OCI-LY7 (cell line): Measurements from ENCODE around the gene SIGLEC6. TPM values are rescaled to one million over a fixed set of nuclear protein-coding genes. Genes with fewer than 3 reads are reported as not detected.
A peak's percentile ranks its signal among the peaks of the same experiment; 100 is the strongest.

Source experiments
- BruUV-seq: library from RNA; stranded (reverse); fragments of 400-500 nt; replicated peaks from 2 replicates; lab custom pipeline; 2021; lab: Mats Ljungman, UMichigan
- CTCF ChIA-PET: fragments of 300-600 bp; sonication (Branson Sonifier 250); formaldehyde crosslinking; loops from one replicate; lab custom pipeline; 2022; ENCODE audit warnings: antibody characterized with exemption; ENCODE audit not compliant: unreplicated experiment; lab: Charles Lee
- POLR2A ChIA-PET: fragments of 300-600 bp; sonication (Branson Sonifier 250); formaldehyde crosslinking; loops from one replicate; lab custom pipeline; 2022; ENCODE audit warnings: antibody characterized with exemption; lab: Charles Lee
- DNase-seq: peaks from one replicate; pipeline ENCODE4 v3.0.0-alpha.2; 2015; ENCODE audit warnings: low spot score
- H2AFZ ChIP-seq: fragments of 200-600 bp; sonication (generic), shearing (Covaris generic); 2 replicates; pipeline ENCODE4 v1.6.1; 2014; ENCODE audit warnings: mild to moderate bottlenecking, antibody characterized with exemption, low read length, moderate library complexity
- H3K27ac ChIP-seq: fragments of 200-600 bp; sonication (generic); 2 replicates; pipeline ENCODE4 v1.5.1; 2014; ENCODE audit warnings: mixed run types, low read depth, mild to moderate bottlenecking, moderate library complexity, low read length, inconsistent platforms; ENCODE audit not compliant: poor library complexity, severe bottlenecking
- H3K36me3 ChIP-seq: fragments of 200-600 bp; sonication (generic); 2 replicates; pipeline ENCODE4 v1.6.1; 2014; ENCODE audit warnings: mild to moderate bottlenecking, antibody characterized with exemption, low read length, moderate library complexity, mixed read lengths; ENCODE audit not compliant: insufficient read depth
- H3K4me1 ChIP-seq: fragments of 200-600 bp; sonication (generic); 2 replicates; pipeline ENCODE4 v1.5.1; 2014; ENCODE audit warnings: mild to moderate bottlenecking, low read length; ENCODE audit not compliant: insufficient read depth, poor library complexity, severe bottlenecking
- H3K4me2 ChIP-seq: fragments of 200-600 bp; sonication (generic); 2 replicates; pipeline ENCODE4 v1.6.1; 2014; ENCODE audit warnings: mild to moderate bottlenecking, low read length
- H3K4me3 ChIP-seq: fragments of 200-600 bp; sonication (generic); 2 replicates; pipeline ENCODE4 v1.5.1; 2014; ENCODE audit warnings: mild to moderate bottlenecking, low read depth, low read length; ENCODE audit not compliant: poor library complexity, severe bottlenecking
- H3K79me2 ChIP-seq: fragments of 200-600 bp; sonication (generic); 2 replicates; pipeline ENCODE4 v1.6.1; 2016; ENCODE audit warnings: low read depth, mild to moderate bottlenecking, low read length, moderate library complexity, mixed read lengths; ENCODE audit not compliant: insufficient read depth
- H3K9me2 ChIP-seq: fragments of 200-600 bp; sonication (generic); 2 replicates; pipeline ENCODE4 v1.6.1; 2016; ENCODE audit warnings: mild to moderate bottlenecking, low read length, mixed read lengths; ENCODE audit not compliant: insufficient read depth
- H3K9me3 ChIP-seq: fragments of 200-600 bp; sonication (generic); 2 replicates; pipeline ENCODE4 v1.6.1; 2014; ENCODE audit warnings: mild to moderate bottlenecking, mixed run types, low read length, mixed read lengths
- H4K20me1 ChIP-seq: fragments of 200-600 bp; sonication (generic); 2 replicates; pipeline ENCODE4 v1.6.1; 2014; ENCODE audit warnings: mild to moderate bottlenecking, antibody characterized with exemption, low read length, moderate library complexity, mixed read lengths; ENCODE audit not compliant: insufficient read depth
- CTCF ChIP-seq: fragments of 200-600 bp; sonication (generic); conservative IDR thresholded peaks from 2 replicates; pipeline ENCODE4 v1.5.1; 2014; ENCODE audit warnings: mild to moderate bottlenecking, antibody characterized with exemption, low read length, moderate library complexity, mixed read lengths
- EZH2phosphoT487 ChIP-seq: fragments of 200-600 bp; sonication (generic); IDR thresholded peaks from 2 replicates; pipeline ENCODE4 v1.6.1; 2018; ENCODE audit warnings: low read depth, borderline replicate concordance, mild to moderate bottlenecking, mixed run types, antibody characterized with exemption, low read length, moderate library complexity, mixed read lengths
- intact Hi-C: fragments of 100-400 bp; cut with micrococcal nuclease; formaldehyde crosslinking; loops from one replicate; pipeline ENCODE4 v1.10.0; 2022; ENCODE audit not compliant: unreplicated experiment
- total RNA-seq, 2 experiments: library from RNA; depleted of rRNA in 1 of 2; stranded (reverse); fragments of >200 nt in 1 of 2; shearing (Covaris generic) in 1 of 2; gene quantifications; 2 replicates each; pipeline ENCODE4 v1.2.3, GENCODE V29; 2014 to 2022

The SIGLEC6 gene
- total RNA-seq, 2 experiments from 2014 or later: not detected

GRCh38 chr19:51473009-51473707 lies 58.3 kb downstream of the SIGLEC6 start:
- Histone ChIP-seq H4K20me1 (no peaks in the 10 kb centered on the region), H3K4me3 (no peak overlapping the region), H3K9me3 (no peaks in the 10 kb centered on the region), H3K79me2 (no peaks in the 10 kb centered on the region), H3K36me3 (no peaks in the 10 kb centered on the region), H3K4me2 (no peak overlapping the region), H3K4me1 (no peaks in the 10 kb centered on the region), H3K9me2 (no peaks in the 10 kb centered on the region), H3K27ac (no peak overlapping the region), H2AFZ (no peak overlapping the region)
- ChIA-PET CTCF (interaction anchor here (1.3 to 1.7 kb wide), 2 partner anchors 184 to 188 kb away, joined by 4 to 9 read pairs; no protein-coding TSS in a partner anchor), POLR2A (no interaction called here)
- BruUV-seq: no TSS peak
- TF ChIP-seq EZH2phosphoT487 (no peak), CTCF (peak; percentile 91)
- DNase-seq: peak; percentile 76
- intact Hi-C loops: loop anchor here (1.0 kb wide), 1 partner anchor 184 kb away; no protein-coding TSS in a partner anchor

DNA sequence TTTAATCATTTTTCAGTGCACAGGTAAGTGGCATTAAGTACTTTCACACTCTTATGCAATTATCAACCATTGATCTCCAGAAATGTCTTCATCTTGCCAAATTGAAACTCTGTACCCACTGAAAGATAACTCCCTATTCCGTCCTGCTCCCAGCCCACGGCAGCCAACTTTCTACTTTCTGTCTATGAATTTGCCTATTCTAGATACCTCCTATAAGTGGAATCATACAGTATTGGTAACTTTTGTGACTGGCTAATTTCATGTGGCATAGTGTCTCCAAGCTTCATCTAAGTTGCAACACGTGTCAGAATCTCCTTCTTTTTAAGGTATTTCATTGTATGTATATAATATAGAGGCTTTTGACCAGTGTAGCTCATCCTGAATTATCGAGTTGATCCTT lies 58.9 kb downstream of the SIGLEC6 start:
- POLR2A ChIA-PET: no interaction called here
- no peak overlapping the region for H2AFZ ChIP-seq

More for the DNA sequence above, 58.9 kb downstream of the SIGLEC6 start:
- no peak overlapping the region for H3K4me3 ChIP-seq
- H3K4me1 ChIP-seq: no peaks in the 10 kb centered on the region
- H3K9me3 ChIP-seq: no peaks in the 10 kb centered on the region
- intact Hi-C loops: loop anchor here (1.0 kb wide), 1 partner anchor 185 kb away; no protein-coding TSS in a partner anchor
- CTCF ChIA-PET: interaction anchor here (1.3 to 1.7 kb wide), 2 partner anchors 185 to 188 kb away, joined by 4 to 9 read pairs; no protein-coding TSS in a partner anchor
- no peaks in the 10 kb centered on the region for H3K36me3 ChIP-seq
- H3K27ac ChIP-seq: no peak overlapping the region
- BruUV-seq: no TSS peak
- no peaks in the 10 kb centered on the region for H4K20me1 ChIP-seq
- no peak for TF ChIP-seq EZH2phosphoT487
- no peak for TF ChIP-seq CTCF
- no peaks in the 10 kb centered on the region for H3K9me2 ChIP-seq
- H3K79me2 ChIP-seq: no peaks in the 10 kb centered on the region
- no peak for DNase-seq
- no peak overlapping the region for H3K4me2 ChIP-seq
